GM13977 (cell line): Measurements from ENCODE around the gene SLIT1.

Experiments used
- DNase-seq: peaks from one replicate; pipeline ENCODE4 v3.0.0; 2012; ENCODE audit warnings: low spot score
- CTCF ChIP-seq: IDR thresholded peaks from 2 replicates; pipeline ENCODE4 v1.5.1; 2012; ENCODE audit warnings: mild to moderate bottlenecking, control low read depth; ENCODE audit not compliant: insufficient read depth; ENCODE audit errors: extremely low read depth, missing control alignments
- in situ Hi-C: fragments of 300-500 bp; cut with MboI; formaldehyde crosslinking; loops from one replicate; pipeline ENCODE4 v1.12.0; 2022; ENCODE audit warnings: low sequenced_read_pairs, low pct_unique_long_range_greater_than_20kb, mixed read lengths, inconsistent platforms; ENCODE audit not compliant: unreplicated experiment

Gene SLIT1

GRCh38 chr10:97078938-97079445 lies 106.8 kb downstream of the SLIT1 start:
- DNase-seq = no peak

GRCh38 chr10:97078261-97078937 lies 107.4 kb downstream of the SLIT1 start:
- in situ Hi-C loops = loop anchor here (10.0 kb wide), 1 partner anchor 136 kb away; no protein-coding TSS in a partner anchor
- no peak for DNase-seq
- no peak for TF ChIP-seq CTCF

More at GRCh38 chr10:97078938-97079445, 106.8 kb downstream of the SLIT1 start:
- TF ChIP-seq CTCF = no peak
- in situ Hi-C loops = loop anchor here (10.0 kb wide), 1 partner anchor 136 kb away; no protein-coding TSS in a partner anchor

GRCh38 chr10:97076781-97077180 lies 109.0 kb downstream of the SLIT1 start:
- in situ Hi-C loops = loop anchor here (10.0 kb wide), 1 partner anchor 138 kb away; no protein-coding TSS in a partner anchor
- TF ChIP-seq CTCF = no peak
- no peak for DNase-seq

GRCh38 chr10:97075961-97076525 lies 109.7 kb downstream of the SLIT1 start:
- DNase-seq = no peak
- in situ Hi-C loops = loop anchor here (10.0 kb wide), 1 partner anchor 139 kb away; no protein-coding TSS in a partner anchor
- no peak for TF ChIP-seq CTCF

- TF ChIP-seq CTCF = no peak
- no peak for DNase-seq
- in situ Hi-C loops = loop anchor here (10.0 kb wide), 1 partner anchor 139 kb away; no protein-coding TSS in a partner anchor
These were observed 110.3 kb downstream of the SLIT1 start for GRCh38 chr10:97075421-97075820.

GRCh38 chr10:97074256-97075145 lies 111.3 kb downstream of the SLIT1 start:
- no peak for DNase-seq
- TF ChIP-seq CTCF = no peak
- in situ Hi-C loops = loop anchor here (10.0 kb wide), 1 partner anchor 140 kb away; no protein-coding TSS in a partner anchor
